ENCODE data around the gene CCL4L2. TPM values are rescaled to one million over a fixed set of nuclear protein-coding genes. Genes with fewer than 3 reads are reported as not detected.
"Not testable (repeated sequence)": the region's sequence is repeated elsewhere in the genome, so short reads cannot be mapped to it uniquely, and the experiment has no call there.

CCL4L2 gene
- total and polyA plus RNA-seq, 2 donors (not counting 3 experiments of a cell fraction or from before 2014, with no cell fraction given) = not detected

GRCh38 chr17:36190549-36191330 lies 20.1 kb upstream of the CCL4L2 start:
- H3K9me1 ChIP-seq (replicated peaks; ENCODE audit: control insufficient read depth, extremely low read depth, insufficient read depth, low read length); H3K79me2 ChIP-seq (ENCODE audit: control insufficient read depth, insufficient read depth, low read length); POLR2A ChIA-PET; H3K4me2 ChIP-seq (ENCODE audit: insufficient read depth, low read length); dilution Hi-C loops (cut with MboI; ENCODE audit: extremely low pct_ligation_motif_present, low sequenced_read_pairs); BruUV-seq (replicated peaks); CTCF ChIA-PET; FAIRE-seq; intact Hi-C loops (cut with micrococcal nuclease); H4K20me1 ChIP-seq (replicated peaks; ENCODE audit: control insufficient read depth, extremely low read depth, insufficient read depth, low read length); H3K4me3 ChIP-seq (replicated peaks in 1 of 3; ENCODE audit: insufficient read depth in 1 of 3, low read depth in 1 of 3, low read length in 3 of 3); H3K36me3 ChIP-seq (ENCODE audit: control insufficient read depth in 2 of 2, extremely low read depth in 1 of 2, insufficient read depth in 2 of 2, low read length in 2 of 2); H3K9me3 ChIP-seq (replicated peaks; ENCODE audit: control insufficient read depth, insufficient read depth, low read length); H3K27ac ChIP-seq (ENCODE audit: insufficient read depth, low read depth, low read length); H3K9ac ChIP-seq (replicated peaks; ENCODE audit: extremely low read depth, insufficient read depth, low read length); H2AFZ ChIP-seq (ENCODE audit: low read depth, low read length); H3K4me1 ChIP-seq (ENCODE audit: control insufficient read depth, extremely low read depth, insufficient read depth, low read length); H3K27me3 ChIP-seq (ENCODE audit: control insufficient read depth in 2 of 2, insufficient read depth in 2 of 2, low read length in 2 of 2); DNase-seq (ENCODE audit: low read depth, low spot score): not testable (repeated sequence)

- H2AFZ ChIP-seq (ENCODE audit: low read depth, low read length) = no peak overlapping the region
Measured at GRCh38 chr17:36193216-36193775, 17.6 kb upstream of the CCL4L2 start.

More at GRCh38 chr17:36193216-36193775, 17.6 kb upstream of the CCL4L2 start:
- Histone ChIP-seq H4K20me1 (replicated peaks; ENCODE audit: control insufficient read depth, extremely low read depth, insufficient read depth, low read length) (no peaks in the 10 kb centered on the region), H3K9me1 (replicated peaks; ENCODE audit: control insufficient read depth, extremely low read depth, insufficient read depth, low read length) (no peaks in the 10 kb centered on the region), H3K27ac (ENCODE audit: insufficient read depth, low read depth, low read length) (no peak overlapping the region), H3K27me3 (ENCODE audit: control insufficient read depth in 2 of 2, insufficient read depth in 2 of 2, low read length in 2 of 2) (no peaks in the 10 kb centered on the region), H3K36me3 (ENCODE audit: control insufficient read depth in 2 of 2, extremely low read depth in 1 of 2, insufficient read depth in 2 of 2, low read length in 2 of 2) (no peaks in the 10 kb centered on the region), H3K4me1 (ENCODE audit: control insufficient read depth, extremely low read depth, insufficient read depth, low read length) (no peaks in the 10 kb centered on the region), H3K79me2 (ENCODE audit: control insufficient read depth, insufficient read depth, low read length) (no peaks in the 10 kb centered on the region), H3K9ac (replicated peaks; ENCODE audit: extremely low read depth, insufficient read depth, low read length) (no peak overlapping the region), H3K4me3 (replicated peaks in 1 of 3; ENCODE audit: insufficient read depth in 1 of 3, low read depth in 1 of 3, low read length in 3 of 3) (no peak overlapping the region), H3K4me2 (ENCODE audit: insufficient read depth, low read length) (no peak overlapping the region), H3K9me3 (replicated peaks; ENCODE audit: control insufficient read depth, insufficient read depth, low read length) (no peaks in the 10 kb centered on the region)
- intact Hi-C loops (cut with micrococcal nuclease) (no loop called here), dilution Hi-C loops (cut with MboI; ENCODE audit: extremely low pct_ligation_motif_present, low sequenced_read_pairs) (no loop called here)
- CTCF ChIA-PET = interaction anchor here (1.1 to 1.6 kb wide), 2 partner anchors 11 to 224 kb away, joined by 3 to 6 read pairs; no protein-coding TSS in a partner anchor
- POLR2A ChIA-PET = interaction anchor here (0.7 kb wide), 1 partner anchor 112 kb away, joined by 5 read pairs; no protein-coding TSS in a partner anchor
- TF ChIP-seq MYC (IDR thresholded peaks at IDR 0.05; ENCODE audit: low read depth, low read length) (no peak), FOS (IDR thresholded peaks at IDR 0.05; ENCODE audit: borderline replicate concordance, insufficient read depth, low read length) (no peak), GATA2 (IDR thresholded peaks at IDR 0.05; ENCODE audit: insufficient read depth, insufficient read length, low read depth, low read length) (no peak), CTCF (IDR thresholded peaks at IDR 0.05; ENCODE audit: extremely low read depth in 1 of 2, insufficient read depth in 1 of 2, low read depth in 1 of 2, low read length in 2 of 2) (no peak), POLR2A (IDR thresholded peaks at IDR 0.05; ENCODE audit: low read depth, low read length) (no peak), POLR2AphosphoS5 (IDR thresholded peaks at IDR 0.05; ENCODE audit: insufficient read depth, low read depth, low read length) (no peak), MAX (IDR thresholded peaks at IDR 0.05; ENCODE audit: insufficient read depth, insufficient read length) (no peak), EZH2 (IDR thresholded peaks at IDR 0.05; ENCODE audit: borderline replicate concordance, low read depth, low read length, severe bottlenecking) (no peak), JUN (IDR thresholded peaks at IDR 0.05; ENCODE audit: borderline replicate concordance, insufficient read depth, insufficient read length, low read depth) (no peak)
- FAIRE-seq (no peak), DNase-seq (ENCODE audit: low read depth, low spot score) (no peak)
- no TSS peak for BruUV-seq (replicated peaks)

Measured in endothelial cell of umbilical vein (primary cell).